ENCODE data around the gene TMEM44.

Gene TMEM44

DNA sequence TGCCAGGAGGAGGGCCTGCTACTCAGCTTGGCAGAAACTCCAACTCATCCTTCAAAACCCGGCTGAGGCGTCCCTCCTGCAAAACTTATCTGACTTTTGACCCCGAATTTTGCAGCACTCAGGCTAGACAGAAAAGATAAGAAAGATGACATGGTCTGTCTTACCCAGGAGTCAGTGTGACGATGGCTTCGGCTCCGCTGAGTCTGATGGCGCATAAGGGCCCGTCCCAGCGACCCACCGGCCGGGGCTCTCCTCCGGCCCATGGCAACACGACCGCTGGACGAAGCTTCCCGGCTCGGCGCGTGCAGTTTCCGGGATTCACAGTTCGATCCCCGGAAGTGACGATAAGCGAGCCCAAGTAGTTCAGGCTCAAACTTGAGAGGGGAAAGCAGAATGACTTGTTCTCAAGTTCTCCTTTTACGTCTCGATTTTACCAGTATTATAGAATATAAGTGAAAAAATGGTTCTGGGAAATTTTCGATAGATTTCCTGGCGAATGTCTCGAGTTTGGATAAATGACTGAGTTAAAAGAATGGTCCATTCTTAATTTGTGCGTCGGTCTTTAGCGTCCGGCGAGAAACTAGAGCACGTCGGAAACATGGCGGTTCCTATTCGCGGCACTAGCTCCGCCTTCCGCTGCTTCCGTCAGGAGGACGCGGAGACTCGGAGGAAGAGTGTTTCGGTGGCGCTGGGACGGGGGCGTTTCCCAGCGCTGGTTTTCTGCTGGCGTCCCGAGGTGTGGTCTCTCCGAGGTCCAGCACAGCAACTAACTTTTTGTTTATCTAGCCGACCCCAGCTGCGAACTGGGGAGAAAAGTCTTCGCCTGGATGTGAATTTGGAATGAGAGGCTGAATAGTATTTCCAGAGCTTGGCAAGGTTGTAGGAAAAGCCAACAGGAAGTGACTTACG is 38.9 kb upstream of the TMEM44 start, which contains the start of gene LSG1:
TSS of gene LSG1 (minus strand) at position 292 of the 909 bp plus-strand sequence. CDS start at position 263, 29 bp downstream.
- H3K27ac ChIP-seq (ENCODE audit: low read depth, low read length): peak within 1 kb of the TSS; percentile 93
- peak within 1 kb of the TSS; percentile 66 to 99 (median 86) for H3K4me3 ChIP-seq (ENCODE audit: low read depth in 1 of 5, low read length in 5 of 5)
- peak within 1 kb of the TSS; percentile 65 to 94 (median 77) for H3K9ac ChIP-seq (ENCODE audit: low read length in 5 of 5)
- H3K9me3 ChIP-seq (ENCODE audit: control insufficient read depth in 5 of 5, low read length in 5 of 5): no peaks in the 10 kb centered on the region
- H3K27me3 ChIP-seq (ENCODE audit: control insufficient read depth in 5 of 5, insufficient read depth in 4 of 5, low read length in 5 of 5): no peaks in the 10 kb centered on the region
- H3K4me1 ChIP-seq (ENCODE audit: control insufficient read depth in 5 of 5, insufficient read depth in 5 of 5, low read length in 5 of 5): peaks cover 5 to 30% (median 30%) of the 10 kb centered on the region in 5 donors
- H3K36me3 ChIP-seq (ENCODE audit: control insufficient read depth in 5 of 5, insufficient read depth in 5 of 5, low read length in 5 of 5): peaks cover 0 to 14% (median 11%) of the 10 kb centered on the region in 5 donors

DNA sequence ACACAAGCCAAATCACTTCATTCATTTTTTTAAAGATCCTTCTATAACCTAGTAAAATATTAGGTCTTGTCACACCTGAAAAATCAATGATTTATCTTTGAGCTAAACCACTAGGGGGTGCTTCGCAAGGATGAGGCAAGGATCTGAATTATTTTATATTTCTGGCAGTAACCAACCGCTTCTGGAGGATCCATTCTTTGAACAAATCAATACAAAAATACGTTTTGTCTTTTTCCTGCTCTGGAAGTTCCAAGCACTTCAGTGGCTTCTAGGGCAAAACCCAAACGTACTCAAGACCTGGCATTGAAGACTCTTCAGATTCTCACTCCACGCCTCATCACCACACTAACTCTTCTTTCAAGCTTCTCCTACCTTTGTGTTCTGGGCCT is 38.3 kb upstream of the TMEM44 start:
- Histone ChIP-seq H3K4me3 (ENCODE audit: low read depth in 1 of 5, low read length in 5 of 5) (peak overlapping the region; percentile 66 to 99 (median 86)), H3K9ac (ENCODE audit: low read length in 5 of 5) (peak overlapping the region; percentile 65 to 94 (median 77)), H3K36me3 (ENCODE audit: control insufficient read depth in 5 of 5, insufficient read depth in 5 of 5, low read length in 5 of 5) (peaks cover 0 to 16% (median 13%) of the 10 kb centered on the region in 5 donors), H3K27me3 (ENCODE audit: control insufficient read depth in 5 of 5, insufficient read depth in 4 of 5, low read length in 5 of 5) (no peaks in the 10 kb centered on the region), H3K9me3 (ENCODE audit: control insufficient read depth in 5 of 5, low read length in 5 of 5) (no peaks in the 10 kb centered on the region), H3K4me1 (ENCODE audit: control insufficient read depth in 5 of 5, insufficient read depth in 5 of 5, low read length in 5 of 5) (peaks cover 5 to 30% (median 30%) of the 10 kb centered on the region in 5 donors), H3K27ac (ENCODE audit: low read depth, low read length) (peak overlapping the region; percentile 93)

DNA sequence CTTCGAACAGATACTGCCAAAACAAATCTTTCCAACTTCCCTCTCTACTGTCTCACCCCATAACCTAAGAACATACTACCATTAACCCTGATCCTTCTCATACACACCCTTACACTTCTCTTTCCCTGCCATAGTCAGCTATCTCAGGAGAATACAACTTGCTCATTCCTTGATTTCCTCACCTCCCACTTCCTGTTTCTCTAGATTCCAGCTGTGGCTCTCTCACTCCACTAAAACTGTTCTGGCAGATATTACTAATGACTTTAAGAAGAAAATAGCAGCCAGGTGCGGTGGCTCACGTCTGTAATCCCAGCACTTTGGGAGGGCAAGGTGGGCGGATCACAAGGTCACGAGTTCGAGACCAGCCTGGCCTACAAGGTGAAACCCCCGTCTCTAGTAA is 34.1 kb upstream of the TMEM44 start:
- H3K4me3 ChIP-seq (ENCODE audit: low read depth in 1 of 5, low read length in 5 of 5): no peak overlapping the region

DNA sequence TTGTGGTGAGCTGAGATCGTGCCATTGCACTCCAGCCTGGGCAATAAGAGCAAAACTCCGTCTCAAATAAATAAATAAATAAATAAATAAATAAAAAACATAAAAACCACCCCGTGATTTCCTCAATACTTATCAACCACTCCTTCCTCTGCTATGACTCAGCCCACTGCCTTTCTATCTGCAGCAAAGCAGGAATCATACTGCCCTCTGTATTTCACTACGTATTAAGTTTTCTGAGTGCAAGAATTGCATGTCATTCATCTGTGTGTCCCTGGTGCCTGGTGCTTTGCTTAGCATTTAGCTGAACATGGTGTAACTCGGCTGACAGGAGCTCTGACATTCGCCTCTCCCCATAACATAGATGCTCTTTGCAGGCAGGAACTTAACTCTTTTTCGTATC is 31.6 kb upstream of the TMEM44 start:
- Histone ChIP-seq H3K27ac (ENCODE audit: low read depth, low read length) (no peak overlapping the region), H3K9ac (ENCODE audit: low read length in 5 of 5) (no peak overlapping the region), H3K9me3 (ENCODE audit: control insufficient read depth in 5 of 5, low read length in 5 of 5) (no peaks in the 10 kb centered on the region), H3K4me3 (ENCODE audit: low read depth in 1 of 5, low read length in 5 of 5) (no peak overlapping the region), H3K27me3 (ENCODE audit: control insufficient read depth in 5 of 5, insufficient read depth in 4 of 5, low read length in 5 of 5) (no peaks in the 10 kb centered on the region), H3K4me1 (ENCODE audit: control insufficient read depth in 5 of 5, insufficient read depth in 5 of 5, low read length in 5 of 5) (peaks cover 0 to 16% (median 0%) of the 10 kb centered on the region in 5 donors), H3K36me3 (ENCODE audit: control insufficient read depth in 5 of 5, insufficient read depth in 5 of 5, low read length in 5 of 5) (peaks cover 22 to 68% (median 43%) of the 10 kb centered on the region in 5 donors)

More for the DNA sequence above, 34.1 kb upstream of the TMEM44 start:
- Histone ChIP-seq H3K27ac (ENCODE audit: low read depth, low read length) (no peak overlapping the region), H3K4me1 (ENCODE audit: control insufficient read depth in 5 of 5, insufficient read depth in 5 of 5, low read length in 5 of 5) (peaks cover 5 to 18% (median 15%) of the 10 kb centered on the region in 5 donors), H3K9ac (ENCODE audit: low read length in 5 of 5) (no peak overlapping the region), H3K27me3 (ENCODE audit: control insufficient read depth in 5 of 5, insufficient read depth in 4 of 5, low read length in 5 of 5) (no peaks in the 10 kb centered on the region), H3K9me3 (ENCODE audit: control insufficient read depth in 5 of 5, low read length in 5 of 5) (no peaks in the 10 kb centered on the region), H3K36me3 (ENCODE audit: control insufficient read depth in 5 of 5, insufficient read depth in 5 of 5, low read length in 5 of 5) (peaks cover 19 to 47% (median 35%) of the 10 kb centered on the region in 5 donors)

DNA sequence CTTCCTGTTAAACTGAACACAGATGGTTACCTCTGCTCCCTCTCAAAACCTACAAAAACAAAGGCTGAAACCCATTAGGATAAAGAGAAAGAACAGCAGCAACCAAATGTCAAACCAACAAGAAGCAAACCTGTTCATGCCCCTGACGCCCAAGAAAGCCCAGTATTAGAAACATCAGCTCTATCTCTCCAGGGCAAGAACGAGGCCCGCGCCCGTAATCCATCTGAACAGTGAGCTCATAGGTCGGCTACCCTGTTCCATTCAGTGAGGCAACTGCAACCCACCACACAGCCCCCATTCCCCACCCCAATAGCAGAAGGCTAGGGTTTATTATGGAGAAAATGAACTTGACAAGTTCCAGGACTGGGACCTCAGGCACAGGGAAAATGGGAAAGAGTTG is 28.7 kb upstream of the TMEM44 start:
- peaks cover 34 to 84% (median 54%) of the 10 kb centered on the region in 5 donors for H3K36me3 ChIP-seq (ENCODE audit: control insufficient read depth in 5 of 5, insufficient read depth in 5 of 5, low read length in 5 of 5)
- H3K27me3 ChIP-seq (ENCODE audit: control insufficient read depth in 5 of 5, insufficient read depth in 4 of 5, low read length in 5 of 5): no peaks in the 10 kb centered on the region
- no peak overlapping the region for H3K27ac ChIP-seq (ENCODE audit: low read depth, low read length)

DNA sequence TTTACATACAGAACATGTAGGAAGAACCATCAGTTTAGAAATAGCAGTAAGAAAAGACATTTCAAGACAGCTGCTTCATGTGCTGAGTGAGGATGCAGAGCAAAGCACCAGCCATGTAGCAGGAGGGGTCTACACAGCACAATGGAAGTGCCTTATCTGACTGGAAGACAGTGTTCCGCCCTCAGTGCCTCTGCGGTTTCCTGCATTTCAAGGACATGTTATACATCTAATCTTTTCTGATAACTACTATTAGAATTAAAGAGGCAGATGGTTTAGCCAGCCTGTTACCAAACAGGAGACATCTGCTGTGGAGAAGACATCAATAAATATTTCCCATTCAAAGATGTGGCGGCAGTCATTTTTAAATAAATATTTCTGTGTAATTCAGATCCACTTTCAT is 28.2 kb upstream of the TMEM44 start:
- H3K4me3 ChIP-seq (ENCODE audit: low read depth in 1 of 5, low read length in 5 of 5): no peak overlapping the region
- no peaks in the 10 kb centered on the region for H3K27me3 ChIP-seq (ENCODE audit: control insufficient read depth in 5 of 5, insufficient read depth in 4 of 5, low read length in 5 of 5)
- H3K4me1 ChIP-seq (ENCODE audit: control insufficient read depth in 5 of 5, insufficient read depth in 5 of 5, low read length in 5 of 5): peaks cover 0 to 20% (median 0%) of the 10 kb centered on the region in 5 donors
- no peak overlapping the region for H3K9ac ChIP-seq (ENCODE audit: low read length in 5 of 5)
- H3K9me3 ChIP-seq (ENCODE audit: control insufficient read depth in 5 of 5, low read length in 5 of 5): no peaks in the 10 kb centered on the region
- H3K27ac ChIP-seq (ENCODE audit: low read depth, low read length): no peak overlapping the region
- peaks cover 33 to 80% (median 52%) of the 10 kb centered on the region in 5 donors for H3K36me3 ChIP-seq (ENCODE audit: control insufficient read depth in 5 of 5, insufficient read depth in 5 of 5, low read length in 5 of 5)

More for the DNA sequence above, 28.7 kb upstream of the TMEM44 start:
- Histone ChIP-seq H3K4me3 (ENCODE audit: low read depth in 1 of 5, low read length in 5 of 5) (no peak overlapping the region), H3K9me3 (ENCODE audit: control insufficient read depth in 5 of 5, low read length in 5 of 5) (no peaks in the 10 kb centered on the region), H3K4me1 (ENCODE audit: control insufficient read depth in 5 of 5, insufficient read depth in 5 of 5, low read length in 5 of 5) (peaks cover 0 to 20% (median 0%) of the 10 kb centered on the region in 5 donors), H3K9ac (ENCODE audit: low read length in 5 of 5) (no peak overlapping the region)

DNA sequence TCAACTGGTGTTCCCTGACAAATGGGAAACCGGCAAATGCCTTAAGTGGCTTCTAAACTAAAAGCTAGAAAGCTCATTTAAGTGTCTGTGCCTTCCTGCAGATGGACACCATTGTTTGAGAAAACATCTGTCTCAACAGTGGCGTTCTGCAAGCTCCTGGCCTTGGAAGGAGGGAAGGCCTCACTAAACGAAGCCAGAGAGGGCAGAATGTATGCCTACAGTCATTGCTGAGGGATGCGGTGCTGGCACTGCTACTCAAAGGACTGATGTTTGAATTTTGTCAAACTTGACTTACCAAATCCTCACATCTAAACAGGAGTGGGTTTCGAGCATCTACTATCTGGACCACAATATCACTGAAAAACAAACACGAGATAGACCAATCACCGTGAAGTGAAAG is 26.6 kb upstream of the TMEM44 start:
- Histone ChIP-seq H3K36me3 (ENCODE audit: control insufficient read depth in 5 of 5, insufficient read depth in 5 of 5, low read length in 5 of 5) (peaks cover 25 to 69% (median 44%) of the 10 kb centered on the region in 5 donors), H3K27me3 (ENCODE audit: control insufficient read depth in 5 of 5, insufficient read depth in 4 of 5, low read length in 5 of 5) (no peaks in the 10 kb centered on the region), H3K9me3 (ENCODE audit: control insufficient read depth in 5 of 5, low read length in 5 of 5) (no peaks in the 10 kb centered on the region), H3K27ac (ENCODE audit: low read depth, low read length) (peak overlapping the region; percentile 3), H3K4me3 (ENCODE audit: low read depth in 1 of 5, low read length in 5 of 5) (no peak overlapping the region), H3K4me1 (ENCODE audit: control insufficient read depth in 5 of 5, insufficient read depth in 5 of 5, low read length in 5 of 5) (peaks cover 0 to 20% (median 0%) of the 10 kb centered on the region in 5 donors), H3K9ac (ENCODE audit: low read length in 5 of 5) (no peak overlapping the region)

DNA sequence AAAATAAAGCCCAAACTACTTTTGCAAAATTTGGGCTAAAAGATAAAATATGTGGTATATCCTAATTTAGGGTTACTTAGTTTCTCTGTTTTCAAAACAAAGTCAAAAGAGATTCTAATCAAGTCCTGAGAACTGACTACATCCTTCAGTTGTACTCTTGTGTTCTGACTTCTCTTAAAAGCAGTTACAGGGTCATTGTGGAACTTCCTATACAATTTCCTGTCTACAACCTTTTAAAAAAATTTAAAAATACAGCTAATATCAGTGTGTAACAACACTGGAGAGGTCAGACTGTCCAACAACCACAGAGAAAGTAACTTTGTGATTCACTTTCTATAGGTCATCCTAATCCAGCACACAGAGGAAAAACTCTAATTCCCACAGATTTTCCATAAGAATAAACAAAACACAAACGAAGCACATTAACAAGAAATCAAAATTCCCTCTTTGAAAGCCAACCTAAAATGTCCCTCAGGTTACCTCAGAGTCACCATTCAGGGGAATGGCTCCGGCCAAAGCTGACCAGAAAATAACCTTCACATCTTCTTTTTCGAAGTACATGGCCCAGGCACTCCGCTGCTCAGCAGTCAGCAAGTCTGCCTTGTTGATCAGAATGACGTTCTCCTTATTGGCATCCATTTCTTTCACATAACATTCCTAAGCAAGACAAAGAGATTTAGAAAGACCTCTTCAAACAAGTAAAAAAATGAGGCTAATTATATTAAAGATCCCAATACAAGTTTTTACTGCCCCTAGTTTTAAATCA is 25.4 kb upstream of the TMEM44 start:
- Histone ChIP-seq H3K4me3 (ENCODE audit: low read depth in 1 of 5, low read length in 5 of 5) (no peak overlapping the region), H3K9me3 (ENCODE audit: control insufficient read depth in 5 of 5, low read length in 5 of 5) (no peaks in the 10 kb centered on the region), H3K27ac (ENCODE audit: low read depth, low read length) (no peak overlapping the region), H3K9ac (ENCODE audit: low read length in 5 of 5) (no peak overlapping the region), H3K4me1 (ENCODE audit: control insufficient read depth in 5 of 5, insufficient read depth in 5 of 5, low read length in 5 of 5) (peaks cover 0 to 20% (median 0%) of the 10 kb centered on the region in 5 donors), H3K27me3 (ENCODE audit: control insufficient read depth in 5 of 5, insufficient read depth in 4 of 5, low read length in 5 of 5) (no peaks in the 10 kb centered on the region), H3K36me3 (ENCODE audit: control insufficient read depth in 5 of 5, insufficient read depth in 5 of 5, low read length in 5 of 5) (peaks cover 32 to 65% (median 46%) of the 10 kb centered on the region in 5 donors)

DNA sequence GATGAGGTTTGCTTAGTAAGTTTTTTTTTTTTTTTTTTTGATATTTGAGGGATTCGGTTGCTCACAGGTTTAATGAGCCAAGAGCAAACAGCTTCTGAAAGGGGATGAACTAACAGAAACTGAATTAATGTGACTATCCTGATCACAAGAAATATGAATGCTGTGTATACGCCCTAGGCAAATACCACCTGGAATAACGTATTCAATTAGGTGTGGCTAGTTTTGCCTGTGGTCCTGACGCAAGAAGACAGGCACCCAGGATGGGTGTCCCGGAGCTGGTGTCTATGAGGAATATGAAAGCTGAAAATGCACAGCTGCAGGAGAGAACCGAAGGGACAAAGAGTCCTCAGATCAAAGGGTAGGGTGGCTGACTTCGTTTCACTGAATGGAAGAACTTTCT is 24.2 kb upstream of the TMEM44 start:
- no peak overlapping the region for H3K27ac ChIP-seq (ENCODE audit: low read depth, low read length)
- no peaks in the 10 kb centered on the region for H3K9me3 ChIP-seq (ENCODE audit: control insufficient read depth in 5 of 5, low read length in 5 of 5)
- peaks cover 32 to 69% (median 50%) of the 10 kb centered on the region in 5 donors for H3K36me3 ChIP-seq (ENCODE audit: control insufficient read depth in 5 of 5, insufficient read depth in 5 of 5, low read length in 5 of 5)
- peaks cover 0 to 20% (median 0%) of the 10 kb centered on the region in 5 donors for H3K4me1 ChIP-seq (ENCODE audit: control insufficient read depth in 5 of 5, insufficient read depth in 5 of 5, low read length in 5 of 5)
- H3K9ac ChIP-seq (ENCODE audit: low read length in 5 of 5): no peak overlapping the region
- H3K27me3 ChIP-seq (ENCODE audit: control insufficient read depth in 5 of 5, insufficient read depth in 4 of 5, low read length in 5 of 5): no peaks in the 10 kb centered on the region
- H3K4me3 ChIP-seq (ENCODE audit: low read depth in 1 of 5, low read length in 5 of 5): no peak overlapping the region
